ENCODE measurements around the gene PTTG1IP. TPM values are rescaled to one million over a fixed set of nuclear protein-coding genes. Genes with fewer than 3 reads are reported as not detected.

Gene PTTG1IP
- total and polyA plus RNA-seq, 2 donors (not counting 1 experiment from before 2014, with no cell fraction given): 30.7 to 58.6 TPM

DNA sequence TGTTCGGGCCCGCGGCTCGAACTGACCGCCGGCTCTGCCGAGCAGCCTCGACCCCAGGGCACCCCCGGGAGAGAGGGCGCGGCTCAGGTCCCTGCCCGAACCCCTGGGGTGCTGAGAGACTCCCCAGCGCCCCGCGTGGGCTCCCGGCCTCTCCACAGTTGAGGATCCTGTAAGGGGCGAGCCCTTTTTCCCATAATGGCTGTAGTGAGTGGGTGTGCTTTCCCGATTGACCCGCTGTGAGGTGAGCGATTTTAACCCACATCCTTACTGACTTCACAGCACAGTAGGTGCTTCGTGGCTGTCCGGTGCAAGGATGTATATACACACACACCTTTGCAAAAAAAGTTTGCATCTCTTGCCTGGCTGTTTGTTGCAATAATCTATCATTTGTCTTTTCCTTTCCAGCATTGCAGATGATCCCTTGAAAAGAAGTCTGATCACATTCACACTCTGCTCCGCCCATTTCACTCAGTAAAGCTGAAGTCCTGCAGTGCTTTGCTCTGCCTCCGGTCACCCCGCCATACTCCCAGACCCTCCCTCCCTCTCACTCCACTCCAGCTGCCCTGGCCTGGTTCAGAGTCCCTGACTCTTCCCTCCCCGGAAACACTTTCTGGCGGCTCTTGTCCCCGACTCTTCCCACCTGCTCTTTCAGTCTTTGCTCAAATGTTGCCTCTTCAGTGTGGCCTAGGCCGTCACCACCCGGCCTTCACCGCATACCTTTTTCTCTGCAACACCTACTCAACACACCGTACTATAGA is 70.9 kb downstream of the PTTG1IP start:
- peak overlapping the region; percentile 94 for H3K4me2 ChIP-seq (replicated peaks; ENCODE audit: low read depth, low read length, poor library complexity, severe bottlenecking)
- ATAC-seq (ENCODE audit: low read depth) (no peak), DNase-seq (no peak)
- peak overlapping the region; percentile 72 for H3K9ac ChIP-seq (ENCODE audit: low read length)
- H3K4me3 ChIP-seq (ENCODE audit: control extremely low read depth in 1 of 5, extremely low read depth in 1 of 5, insufficient read depth in 1 of 5, low read depth in 2 of 5, low read length in 4 of 5): peak overlapping the region in 4 of 5 experiments; percentile 73 to 87 (median 80)
- Mint-ChIP-seq H3K4me1 (peaks cover 36% of the 10 kb centered on the region), H3K4me3 (peak overlapping the region; percentile 91), H3K27me3 (no peaks in the 10 kb centered on the region), H3K9me3 (ENCODE audit: insufficient read depth) (no peaks in the 10 kb centered on the region), H3K27ac (peak overlapping the region; percentile 82)
- no peaks in the 10 kb centered on the region for H3K9me3 ChIP-seq (ENCODE audit: control extremely low read depth in 1 of 3, control insufficient read depth in 2 of 3, insufficient read depth in 1 of 3, low read length in 2 of 3)
- peaks cover 32% of the 10 kb centered on the region for H4K20me1 ChIP-seq (ENCODE audit: control insufficient read depth, insufficient read depth, low read length, poor library complexity, severe bottlenecking)
- CTCF ChIA-PET: interaction anchor here (1.4 to 4.8 kb wide), 13 partner anchors 9 to 329 kb away, joined by 4 to 49 read pairs (median 13); partner anchors contain the start of gene PTTG1IP
- peaks cover 19 to 21% of the 10 kb centered on the region in 2 donors for H3K4me1 ChIP-seq (ENCODE audit: control insufficient read depth in 2 of 2, insufficient read depth in 2 of 2, low read length in 2 of 2)
- H3K36me3 ChIP-seq (replicated peaks in 1 of 2; ENCODE audit: control extremely low read depth in 1 of 2, control insufficient read depth in 1 of 2, extremely low read depth in 1 of 2, insufficient read depth in 2 of 2, low read length in 1 of 2): peaks cover 1 to 35% of the 10 kb centered on the region in 2 experiments
- POLR2A ChIA-PET: interaction anchor here (1.5 to 2.8 kb wide), 4 partner anchors 15 to 129 kb away, joined by 5 to 16 read pairs (median 10); partner anchors contain the start of genes PTTG1IP and SUMO3
- H2AFZ ChIP-seq (ENCODE audit: insufficient read depth, low read depth, low read length, poor library complexity, severe bottlenecking): peak overlapping the region; percentile 82
- intact Hi-C loops (cut with micrococcal nuclease): loop anchor here (5.0 kb wide), 2 partner anchors 325 to 1015 kb away; partner anchors contain the start of gene RRP1
- 32% methylated on average over 31 of the region's 32 CpGs for WGBS (ENCODE audit: insufficient coverage)
- H3K79me2 ChIP-seq (ENCODE audit: control insufficient read depth, insufficient read depth, low read length): peaks cover 44% of the 10 kb centered on the region
- no peak for TF ChIP-seq EZH2 (IDR thresholded peaks at IDR 0.05; ENCODE audit: borderline replicate concordance, insufficient read depth, low read depth, low read length, poor library complexity, severe bottlenecking)
- TF ChIP-seq CTCF (IDR thresholded peaks at IDR 0.05): no peak
- no peaks in the 10 kb centered on the region for H3K27me3 ChIP-seq (replicated peaks in 1 of 4; ENCODE audit: control extremely low read depth in 1 of 4, control insufficient read depth in 3 of 4, insufficient read depth in 4 of 4, low read length in 3 of 4)
- H3K27ac ChIP-seq (ENCODE audit: low read length in 2 of 2): peak overlapping the region in 1 of 2 donors; percentile 75
